Measurements from ENCODE around the gene ABTB2. TPM values are rescaled to one million over a fixed set of nuclear protein-coding genes. Genes with fewer than 3 reads are reported as not detected.

The ABTB2 gene
- total RNA-seq, 4 donors from 2014 or later, result 5.4 to 15.6 (median 12.8) TPM

DNA sequence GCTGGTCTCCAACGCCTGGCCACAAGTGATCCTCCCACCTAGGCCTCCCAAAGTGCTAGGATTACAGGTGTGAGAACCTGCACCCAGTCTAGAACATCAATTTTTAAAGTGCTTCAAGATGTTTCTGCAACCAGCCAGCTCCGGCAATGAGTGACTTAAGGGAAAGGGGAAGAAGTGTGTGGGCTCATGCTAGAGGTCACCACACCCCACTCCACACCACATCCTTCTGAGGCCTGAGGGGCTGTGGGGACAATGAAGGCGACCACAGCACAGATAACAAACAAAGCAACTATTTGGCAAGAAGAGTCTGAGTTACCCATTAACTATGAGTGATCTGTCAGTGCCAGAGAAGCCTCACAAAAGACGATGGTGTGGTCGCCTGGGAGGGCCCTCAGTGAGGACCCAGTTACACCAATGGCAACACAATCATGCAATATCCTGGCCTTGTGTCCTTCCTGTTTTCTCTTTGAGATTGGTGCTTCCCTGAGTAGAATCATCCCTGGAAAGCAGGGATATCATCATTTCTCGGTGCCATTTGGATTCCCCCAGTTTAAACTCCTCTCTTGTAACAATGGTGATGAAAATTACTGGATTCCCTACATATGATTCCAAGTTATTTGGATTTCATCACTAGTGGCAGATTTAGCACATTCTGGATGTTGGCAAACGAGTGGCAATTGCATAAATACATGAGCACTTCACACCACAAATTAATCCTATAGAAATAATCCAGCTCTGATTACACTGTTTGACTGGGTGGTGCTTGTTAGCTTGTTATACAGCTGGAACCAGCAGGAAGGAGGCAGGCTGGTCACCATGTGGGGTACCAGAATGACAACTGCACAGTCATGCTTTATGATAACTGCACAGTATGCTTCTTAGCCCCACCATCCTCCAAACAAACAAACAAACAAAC is 18.4 kb downstream of the ABTB2 start:
- peaks cover 10% of the 10 kb centered on the region for H3K4me1 ChIP-seq
- no peaks in the 10 kb centered on the region for H3K27me3 ChIP-seq
- DNase-seq (ENCODE audit: low spot score in 2 of 2), result no peak
- H3K27ac ChIP-seq, result no peak overlapping the region
- H3K9me3 ChIP-seq, result no peaks in the 10 kb centered on the region
- WGBS, result 75% methylated on average over 7 of the region's 7 CpGs
- no peak overlapping the region for H3K4me3 ChIP-seq
- TF ChIP-seq POLR2A (IDR thresholded peaks at IDR 0.05) (no peak), EP300 (IDR thresholded peaks at IDR 0.05) (no peak), POLR2AphosphoS5 (IDR thresholded peaks at IDR 0.05) (no peak)
- TF ChIP-seq, protein P1, sequence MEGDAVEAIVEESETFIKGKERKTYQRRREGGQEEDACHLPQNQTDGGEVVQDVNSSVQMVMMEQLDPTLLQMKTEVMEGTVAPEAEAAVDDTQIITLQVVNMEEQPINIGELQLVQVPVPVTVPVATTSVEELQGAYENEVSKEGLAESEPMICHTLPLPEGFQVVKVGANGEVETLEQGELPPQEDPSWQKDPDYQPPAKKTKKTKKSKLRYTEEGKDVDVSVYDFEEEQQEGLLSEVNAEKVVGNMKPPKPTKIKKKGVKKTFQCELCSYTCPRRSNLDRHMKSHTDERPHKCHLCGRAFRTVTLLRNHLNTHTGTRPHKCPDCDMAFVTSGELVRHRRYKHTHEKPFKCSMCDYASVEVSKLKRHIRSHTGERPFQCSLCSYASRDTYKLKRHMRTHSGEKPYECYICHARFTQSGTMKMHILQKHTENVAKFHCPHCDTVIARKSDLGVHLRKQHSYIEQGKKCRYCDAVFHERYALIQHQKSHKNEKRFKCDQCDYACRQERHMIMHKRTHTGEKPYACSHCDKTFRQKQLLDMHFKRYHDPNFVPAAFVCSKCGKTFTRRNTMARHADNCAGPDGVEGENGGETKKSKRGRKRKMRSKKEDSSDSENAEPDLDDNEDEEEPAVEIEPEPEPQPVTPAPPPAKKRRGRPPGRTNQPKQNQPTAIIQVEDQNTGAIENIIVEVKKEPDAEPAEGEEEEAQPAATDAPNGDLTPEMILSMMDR (IDR thresholded peaks at IDR 0.05), result no peak
- H3K36me3 ChIP-seq, result no peaks in the 10 kb centered on the region

DNA sequence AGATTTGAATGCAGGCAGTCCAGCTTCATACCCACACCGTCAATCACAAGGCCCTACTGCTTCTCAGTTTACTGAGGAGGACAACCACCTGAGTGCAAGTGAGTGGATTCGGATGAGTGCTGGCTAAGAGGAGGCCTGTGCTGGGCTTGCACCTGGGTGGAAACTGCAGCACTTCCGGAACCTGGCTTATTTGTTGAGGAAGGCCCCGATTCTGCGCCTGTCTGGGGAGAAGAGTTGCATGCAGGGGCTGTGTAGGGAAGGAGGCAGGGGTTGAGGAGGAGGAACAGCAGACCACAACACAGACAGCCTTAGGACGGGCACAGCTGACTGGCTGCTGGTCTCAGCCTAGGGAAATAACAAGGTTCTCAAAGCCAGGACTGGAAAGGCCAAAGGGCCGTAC is 20.8 kb downstream of the ABTB2 start:
- WGBS, result 96% methylated on average over 7 of the region's 7 CpGs
- TF ChIP-seq POLR2AphosphoS5 (IDR thresholded peaks at IDR 0.05) (no peak), EP300 (IDR thresholded peaks at IDR 0.05) (no peak)
- H3K9me3 ChIP-seq, result no peaks in the 10 kb centered on the region
- no peak overlapping the region for H3K4me3 ChIP-seq
- H3K27ac ChIP-seq, result no peak overlapping the region
- DNase-seq (ENCODE audit: low spot score in 2 of 2), result no peak
- H3K4me1 ChIP-seq, result peaks cover 7% of the 10 kb centered on the region
- H3K27me3 ChIP-seq, result no peaks in the 10 kb centered on the region
- H3K36me3 ChIP-seq, result no peaks in the 10 kb centered on the region

DNA sequence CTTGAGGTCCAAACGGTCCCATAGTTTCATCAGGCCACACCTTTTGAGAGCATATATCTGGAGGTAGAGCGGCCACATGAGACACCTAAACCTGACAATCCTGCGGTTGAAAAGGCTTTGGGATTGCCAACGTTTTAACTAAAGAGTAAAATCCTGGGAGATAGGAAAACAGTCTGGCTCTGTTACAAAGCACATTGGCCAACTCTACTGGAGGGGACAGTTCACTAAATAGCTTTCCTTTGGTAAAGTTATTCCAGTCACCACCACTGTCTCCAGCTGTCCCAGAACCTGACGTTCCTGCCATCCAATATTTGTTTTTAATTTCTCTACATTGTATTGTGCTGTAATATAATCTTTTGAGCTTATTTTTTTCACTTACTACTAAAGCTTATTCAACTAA is 22.0 kb downstream of the ABTB2 start:
- 79% methylated on average over 5 of the region's 5 CpGs for WGBS
- H3K4me1 ChIP-seq, result peaks cover 8% of the 10 kb centered on the region
- H3K36me3 ChIP-seq, result no peaks in the 10 kb centered on the region
- TF ChIP-seq, protein P1 (IDR thresholded peaks at IDR 0.05), result no peak
- TF ChIP-seq POLR2A (IDR thresholded peaks at IDR 0.05), result no peak
- TF ChIP-seq POLR2AphosphoS5 (IDR thresholded peaks at IDR 0.05), result no peak
- TF ChIP-seq EP300 (IDR thresholded peaks at IDR 0.05), result no peak
- no peak overlapping the region for H3K27ac ChIP-seq
- DNase-seq (ENCODE audit: low spot score in 2 of 2), result no peak
- no peak overlapping the region for H3K4me3 ChIP-seq
- H3K27me3 ChIP-seq, result no peaks in the 10 kb centered on the region
- no peaks in the 10 kb centered on the region for H3K9me3 ChIP-seq

DNA sequence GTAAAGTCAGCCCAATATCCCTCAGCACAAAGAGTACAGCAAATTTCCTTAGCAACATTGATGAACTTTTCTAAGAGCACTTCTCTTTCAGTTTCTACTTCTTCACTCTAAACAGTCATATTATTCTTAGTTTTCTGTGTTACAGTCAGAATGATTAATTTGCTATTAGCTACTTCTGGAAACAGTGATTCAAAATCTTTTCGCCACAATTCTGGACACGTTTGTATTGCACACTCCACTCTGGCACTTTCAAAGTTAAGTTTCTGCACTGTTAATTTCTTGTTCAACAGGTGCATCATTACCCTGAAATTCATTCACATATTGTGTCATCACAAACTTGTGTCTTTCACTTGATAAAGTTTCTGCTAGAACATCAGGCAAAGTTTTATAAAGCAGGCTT is 22.5 kb downstream of the ABTB2 start:
- no peak for DNase-seq (ENCODE audit: low spot score in 2 of 2)
- Histone ChIP-seq H3K4me1 (peaks cover 8% of the 10 kb centered on the region), H3K27me3 (no peaks in the 10 kb centered on the region), H3K36me3 (no peaks in the 10 kb centered on the region), H3K27ac (no peak overlapping the region), H3K4me3 (no peak overlapping the region), H3K9me3 (no peaks in the 10 kb centered on the region)
- WGBS, result 33% methylated on average over 2 of the region's 2 CpGs
- TF ChIP-seq, protein P1 (IDR thresholded peaks at IDR 0.05), result no peak
- TF ChIP-seq POLR2A (IDR thresholded peaks at IDR 0.05) (no peak), EP300 (IDR thresholded peaks at IDR 0.05) (no peak), POLR2AphosphoS5 (IDR thresholded peaks at IDR 0.05) (no peak)

DNA sequence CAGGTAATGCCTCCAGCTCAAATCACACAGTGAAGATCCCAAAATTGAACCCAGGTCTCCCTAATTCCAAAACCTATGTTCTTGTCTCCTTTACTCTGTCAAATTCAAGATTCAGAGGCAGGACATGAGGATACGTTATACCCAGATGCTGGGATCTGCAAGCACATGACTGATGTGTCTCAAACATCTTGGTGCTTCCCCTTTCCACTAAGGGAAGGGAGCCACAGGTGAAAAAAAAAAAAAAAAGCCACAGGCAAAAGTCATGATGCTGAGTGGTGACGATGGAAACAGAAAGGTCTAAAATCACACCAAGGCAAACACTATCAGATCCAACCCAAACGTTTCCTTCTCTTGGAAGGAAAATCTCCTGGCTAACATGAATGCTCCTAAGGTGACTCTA is 24.0 kb downstream of the ABTB2 start:
- Histone ChIP-seq H3K9me3 (no peaks in the 10 kb centered on the region), H3K4me1 (peaks cover 8% of the 10 kb centered on the region), H3K4me3 (no peak overlapping the region), H3K27ac (no peak overlapping the region), H3K27me3 (no peaks in the 10 kb centered on the region), H3K36me3 (no peaks in the 10 kb centered on the region)
- no peak for DNase-seq (ENCODE audit: low spot score in 2 of 2)
- TF ChIP-seq EP300 (IDR thresholded peaks at IDR 0.05), result no peak
- TF ChIP-seq, protein P1 (IDR thresholded peaks at IDR 0.05), result no peak
- no peak for TF ChIP-seq POLR2AphosphoS5 (IDR thresholded peaks at IDR 0.05)
- no peak for TF ChIP-seq POLR2A (IDR thresholded peaks at IDR 0.05)
- WGBS, result 56% methylated on average over 3 of the region's 3 CpGs
